Measurements from ENCODE around the gene CATSPER1. TPM values are rescaled to one million over a fixed set of nuclear protein-coding genes. Genes with fewer than 3 reads are reported as not detected.

Gene CATSPER1
- total RNA-seq, 3 donors from 2014 or later (not counting 1 experiment from before 2014, with no cell fraction given): 12.2 to 16.9 (median 13.3) TPM

DNA sequence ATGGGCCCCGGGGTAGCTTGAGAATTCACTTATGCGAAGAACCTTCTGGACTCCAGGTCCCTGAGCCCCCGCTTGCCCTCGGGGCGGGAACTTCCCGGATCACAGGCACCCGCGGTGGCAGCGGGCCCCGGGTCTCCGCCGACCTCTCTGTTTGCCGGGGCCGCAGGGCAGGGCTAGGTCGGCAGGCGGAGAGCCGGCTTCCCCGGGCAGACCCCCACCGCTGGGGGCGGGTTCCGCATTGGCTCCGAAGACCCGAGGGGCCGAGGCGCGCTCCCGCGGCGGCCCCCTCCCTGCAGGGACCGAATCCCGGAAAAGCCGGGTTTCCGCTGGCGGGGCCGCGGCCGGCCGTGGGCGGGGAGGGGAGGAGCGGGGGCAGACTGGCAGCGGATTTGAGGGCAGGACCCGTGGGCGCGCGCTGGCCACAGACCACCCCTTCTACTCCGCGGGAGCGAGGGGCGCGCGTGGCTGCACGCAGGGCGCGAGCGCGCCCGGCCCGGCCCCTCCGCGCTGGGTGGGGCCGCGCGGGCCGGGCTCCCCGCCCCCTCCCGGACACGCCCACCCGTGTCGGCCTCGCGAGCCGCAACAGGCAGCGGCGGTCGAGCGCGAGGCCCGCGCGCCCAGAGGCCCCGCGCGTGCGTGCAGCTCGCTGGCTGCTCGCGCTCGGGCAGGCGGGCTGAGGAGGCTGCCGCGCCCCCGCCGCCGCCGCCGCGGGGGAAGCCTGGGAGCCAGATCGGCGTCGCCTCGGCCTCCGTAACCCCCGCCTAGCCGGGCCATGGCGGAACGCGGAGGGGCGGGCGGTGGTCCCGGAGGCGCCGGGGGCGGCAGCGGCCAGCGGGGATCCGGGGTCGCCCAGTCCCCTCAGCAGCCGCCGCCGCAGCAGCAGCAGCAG is 43.7 kb upstream of the CATSPER1 start, which contains the start of gene PACS1:
TSS of gene PACS1 (plus strand) at position 558 of the 889 bp plus-strand sequence. CDS start at position 773, 215 bp downstream.
- Mint-ChIP-seq H3K27me3 (ENCODE audit: low read depth in 2 of 2) (no peaks in the 10 kb centered on the region), H3K4me1 (peaks cover 58 to 62% of the 10 kb centered on the region in 2 donors), H3K27ac (peak within 1 kb of the TSS; percentile 93 to 95), H3K36me3 (peaks cover 14% of the 10 kb centered on the region), H3K9me3 (no peaks in the 10 kb centered on the region), H3K4me3 (peak within 1 kb of the TSS; percentile 94)
- TF ChIP-seq, protein P1, sequence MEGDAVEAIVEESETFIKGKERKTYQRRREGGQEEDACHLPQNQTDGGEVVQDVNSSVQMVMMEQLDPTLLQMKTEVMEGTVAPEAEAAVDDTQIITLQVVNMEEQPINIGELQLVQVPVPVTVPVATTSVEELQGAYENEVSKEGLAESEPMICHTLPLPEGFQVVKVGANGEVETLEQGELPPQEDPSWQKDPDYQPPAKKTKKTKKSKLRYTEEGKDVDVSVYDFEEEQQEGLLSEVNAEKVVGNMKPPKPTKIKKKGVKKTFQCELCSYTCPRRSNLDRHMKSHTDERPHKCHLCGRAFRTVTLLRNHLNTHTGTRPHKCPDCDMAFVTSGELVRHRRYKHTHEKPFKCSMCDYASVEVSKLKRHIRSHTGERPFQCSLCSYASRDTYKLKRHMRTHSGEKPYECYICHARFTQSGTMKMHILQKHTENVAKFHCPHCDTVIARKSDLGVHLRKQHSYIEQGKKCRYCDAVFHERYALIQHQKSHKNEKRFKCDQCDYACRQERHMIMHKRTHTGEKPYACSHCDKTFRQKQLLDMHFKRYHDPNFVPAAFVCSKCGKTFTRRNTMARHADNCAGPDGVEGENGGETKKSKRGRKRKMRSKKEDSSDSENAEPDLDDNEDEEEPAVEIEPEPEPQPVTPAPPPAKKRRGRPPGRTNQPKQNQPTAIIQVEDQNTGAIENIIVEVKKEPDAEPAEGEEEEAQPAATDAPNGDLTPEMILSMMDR (IDR thresholded peaks at IDR 0.05): no peak
- DNase-seq (peak; percentile 78 to 91), ATAC-seq (peak; percentile 70 to 88 (median 80))
- no peaks in the 10 kb centered on the region for H3K27me3 ChIP-seq (ENCODE audit: control insufficient read depth, insufficient read depth, low read length)
- H3K4me1 ChIP-seq (ENCODE audit: control insufficient read depth, insufficient read depth, low read length): peaks cover 39% of the 10 kb centered on the region
- H3K27ac ChIP-seq (ENCODE audit: low read length): peak within 1 kb of the TSS; percentile 88
- peaks cover 40% of the 10 kb centered on the region for H3K36me3 ChIP-seq (ENCODE audit: control insufficient read depth, insufficient read depth, low read length)
- intact Hi-C loops (cut with micrococcal nuclease): loop anchor here (1.0 to 2.0 kb wide), 3 partner anchors 18 to 65 kb away; partner anchors contain the start of gene SF3B2
- under 1% methylated on average over 120 of the region's 120 CpGs for WGBS (ENCODE audit: insufficient coverage)
- peak within 1 kb of the TSS; percentile 77 for H3K4me3 ChIP-seq (ENCODE audit: low read length)
- H3K9me3 ChIP-seq (ENCODE audit: control insufficient read depth, insufficient read depth, low read length): no peaks in the 10 kb centered on the region

- H3K27me3 ChIP-seq (ENCODE audit: control insufficient read depth, insufficient read depth, low read length): no peaks in the 10 kb centered on the region
- H3K9me3 ChIP-seq (ENCODE audit: control insufficient read depth, insufficient read depth, low read length): no peaks in the 10 kb centered on the region
- intact Hi-C loops (cut with micrococcal nuclease): loop anchor here (2.0 kb wide), 1 partner anchor 66 kb away; no protein-coding TSS in a partner anchor
- Mint-ChIP-seq H3K36me3 (peaks cover 23% of the 10 kb centered on the region), H3K27ac (peak overlapping the region; percentile 93 to 95), H3K9me3 (no peaks in the 10 kb centered on the region), H3K27me3 (ENCODE audit: low read depth in 2 of 2) (no peaks in the 10 kb centered on the region), H3K4me3 (peak overlapping the region; percentile 90), H3K4me1 (peaks cover 58 to 62% of the 10 kb centered on the region in 2 donors)
- H3K4me3 ChIP-seq (ENCODE audit: low read length): peak overlapping the region; percentile 39
- WGBS (ENCODE audit: insufficient coverage): 22% methylated on average over 14 of the region's 14 CpGs
- ATAC-seq (peak; percentile 6 to 13 (median 7)), DNase-seq (peak; percentile 37 to 67)
- peak overlapping the region; percentile 88 for H3K27ac ChIP-seq (ENCODE audit: low read length)
- H3K4me1 ChIP-seq (ENCODE audit: control insufficient read depth, insufficient read depth, low read length): peaks cover 39% of the 10 kb centered on the region
- TF ChIP-seq, protein P1 (IDR thresholded peaks at IDR 0.05): no peak
- H3K36me3 ChIP-seq (ENCODE audit: control insufficient read depth, insufficient read depth, low read length): peaks cover 48% of the 10 kb centered on the region
Observed at GRCh38 chr11:66068923-66069714, 42.8 kb upstream of the CATSPER1 start.

DNA sequence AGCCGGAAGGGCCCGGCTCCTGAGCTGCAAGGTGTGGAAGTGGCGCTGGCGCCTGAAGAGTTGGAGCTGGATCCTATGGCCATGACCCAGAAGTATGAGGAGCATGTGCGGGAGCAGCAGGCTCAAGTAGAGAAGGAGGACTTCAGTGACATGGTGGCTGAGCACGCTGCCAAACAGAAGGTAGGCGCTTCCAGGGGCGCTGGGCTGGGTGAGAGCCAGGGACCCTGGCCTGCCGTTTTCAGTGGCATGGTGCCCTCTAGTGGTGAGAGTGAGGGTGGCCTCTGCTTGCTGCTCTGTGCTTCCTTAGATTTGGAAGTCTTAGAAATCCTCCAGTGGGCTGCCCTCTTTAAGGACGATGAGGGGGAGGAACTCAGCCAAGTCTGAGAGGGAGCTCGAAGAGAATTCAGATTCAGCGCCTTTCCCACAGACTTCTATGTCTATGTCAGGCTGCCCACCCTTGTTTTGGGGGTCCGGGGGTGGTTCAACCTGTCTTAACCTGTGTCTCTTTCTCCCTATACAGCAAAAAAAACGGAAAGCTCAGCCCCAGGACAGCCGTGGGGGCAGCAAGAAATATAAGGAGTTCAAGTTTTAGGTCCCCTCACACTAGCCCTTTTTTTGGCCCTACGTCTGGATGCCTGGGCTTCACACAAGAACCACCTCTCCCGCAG is 42.0 kb upstream of the CATSPER1 start:
- DNase-seq (peak; percentile 69 to 89), ATAC-seq (peak; percentile 14 to 45 (median 28))
- Mint-ChIP-seq H3K27ac (peak overlapping the region; percentile 93 to 95), H3K9me3 (no peaks in the 10 kb centered on the region), H3K4me3 (peak overlapping the region; percentile 90), H3K27me3 (ENCODE audit: low read depth in 2 of 2) (no peaks in the 10 kb centered on the region), H3K36me3 (peaks cover 29% of the 10 kb centered on the region), H3K4me1 (peaks cover 57 to 64% of the 10 kb centered on the region in 2 donors)
- Histone ChIP-seq H3K27ac (ENCODE audit: low read length) (peak overlapping the region; percentile 88), H3K4me1 (ENCODE audit: control insufficient read depth, insufficient read depth, low read length) (peaks cover 39% of the 10 kb centered on the region), H3K9me3 (ENCODE audit: control insufficient read depth, insufficient read depth, low read length) (no peaks in the 10 kb centered on the region), H3K4me3 (ENCODE audit: low read length) (no peak overlapping the region), H3K27me3 (ENCODE audit: control insufficient read depth, insufficient read depth, low read length) (no peaks in the 10 kb centered on the region), H3K36me3 (ENCODE audit: control insufficient read depth, insufficient read depth, low read length) (peaks cover 55% of the 10 kb centered on the region)
- intact Hi-C loops (cut with micrococcal nuclease): loop anchor here (2.0 kb wide), 1 partner anchor 67 kb away; no protein-coding TSS in a partner anchor
- TF ChIP-seq, protein P1 (IDR thresholded peaks at IDR 0.05): peak; percentile 82
- WGBS (ENCODE audit: insufficient coverage): 68% methylated on average over 16 of the region's 17 CpGs

All from natural killer cell (primary cell).